ENCODE measurements around the gene FMNL3.
A peak's percentile ranks its signal among the peaks of the same experiment; 100 is the strongest.
"Not testable (repeated sequence)": the region's sequence is repeated elsewhere in the genome, so short reads cannot be mapped to it uniquely, and the experiment has no call there.

FMNL3 gene

GRCh38 chr12:49610785-49611184 lies 96.4 kb downstream of the FMNL3 start:
- H2BK120ac ChIP-seq (ENCODE audit: insufficient read depth, low read length, poor library complexity); H3K4me3 ChIP-seq (ENCODE audit: low read depth, low read length); H3K9ac ChIP-seq (ENCODE audit: low read length); H3K4ac ChIP-seq (ENCODE audit: low read depth, low read length); H3K4me2 ChIP-seq (ENCODE audit: low read length); DNase-seq; H3K23ac ChIP-seq (ENCODE audit: low read length); H3K9me3 ChIP-seq (ENCODE audit: insufficient read depth, low read depth, low read length); H4K8ac ChIP-seq (ENCODE audit: low read depth, low read length); H3K36me3 ChIP-seq (ENCODE audit: control insufficient read depth in 1 of 2, insufficient read depth in 2 of 2, low read length in 2 of 2); H3K27me3 ChIP-seq (ENCODE audit: insufficient read depth, low read length); H2AK5ac ChIP-seq (ENCODE audit: low read length); H3K4me1 ChIP-seq (ENCODE audit: control insufficient read depth in 1 of 2, insufficient read depth in 2 of 2, low read length in 2 of 2); H4K91ac ChIP-seq (ENCODE audit: low read depth, low read length); H2BK5ac ChIP-seq (ENCODE audit: low read depth, low read length, poor library complexity); H3K27ac ChIP-seq (ENCODE audit: low read depth, low read length); H2BK12ac ChIP-seq (ENCODE audit: low read length); H3K18ac ChIP-seq (ENCODE audit: low read length); H2AFZ ChIP-seq (ENCODE audit: insufficient read depth, low read length, poor library complexity); H4K12ac ChIP-seq (ENCODE audit: low read depth, low read length); H3K79me1 ChIP-seq (ENCODE audit: low read length); H3K14ac ChIP-seq (ENCODE audit: low read length); H3K79me2 ChIP-seq (ENCODE audit: control insufficient read depth, insufficient read depth, low read length, poor library complexity): not testable (repeated sequence)
- no CpG with 5 or more reads among the region's 4 CpGs for WGBS (ENCODE audit: extremely low coverage, insufficient coverage, insufficient read length)

DNA sequence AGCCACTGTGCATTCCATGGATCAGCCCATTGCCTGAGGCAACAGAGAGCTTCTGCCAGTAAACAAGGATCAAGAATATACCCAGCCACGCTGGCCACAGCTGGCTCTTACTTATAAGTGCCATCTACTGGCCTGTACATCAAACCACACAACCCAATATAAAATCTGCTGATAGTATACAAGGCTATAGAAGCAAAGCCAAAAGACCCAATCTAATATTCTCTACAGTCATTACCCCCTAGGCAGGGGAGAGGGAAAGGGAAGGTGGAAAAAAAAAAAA lies 97.4 kb downstream of the FMNL3 start:
- H3K27me3 ChIP-seq (ENCODE audit: insufficient read depth, low read length) = no peaks in the 10 kb centered on the region
- no CpG with 5 or more reads among the region's 1 CpG for WGBS (ENCODE audit: extremely low coverage, insufficient coverage, insufficient read length)
- no peak overlapping the region for H3K4me3 ChIP-seq (ENCODE audit: low read depth, low read length)
- H2AK5ac ChIP-seq (ENCODE audit: low read length) = no peak overlapping the region
- H2BK120ac ChIP-seq (ENCODE audit: insufficient read depth, low read length, poor library complexity) = no peak overlapping the region
- H3K18ac ChIP-seq (ENCODE audit: low read length) = no peak overlapping the region
- H3K9ac ChIP-seq (ENCODE audit: low read length) = no peak overlapping the region
- H3K4me1 ChIP-seq (ENCODE audit: control insufficient read depth in 1 of 2, insufficient read depth in 2 of 2, low read length in 2 of 2) = peaks cover 0 to 4% of the 10 kb centered on the region in 2 experiments
- no peak overlapping the region for H2BK5ac ChIP-seq (ENCODE audit: low read depth, low read length, poor library complexity)
- no peak overlapping the region for H4K8ac ChIP-seq (ENCODE audit: low read depth, low read length)
- no peak overlapping the region for H3K14ac ChIP-seq (ENCODE audit: low read length)
- no peak overlapping the region for H4K12ac ChIP-seq (ENCODE audit: low read depth, low read length)
- H3K36me3 ChIP-seq (ENCODE audit: control insufficient read depth in 1 of 2, insufficient read depth in 2 of 2, low read length in 2 of 2) = no peaks in the 10 kb centered on the region
- DNase-seq = peak; percentile 28 to 55
- no peak overlapping the region for H4K91ac ChIP-seq (ENCODE audit: low read depth, low read length)
- H3K79me1 ChIP-seq (ENCODE audit: low read length) = no peaks in the 10 kb centered on the region
- no peak overlapping the region for H3K4me2 ChIP-seq (ENCODE audit: low read length)
- H3K9me3 ChIP-seq (ENCODE audit: insufficient read depth, low read depth, low read length) = no peaks in the 10 kb centered on the region
- no peak overlapping the region for H2AFZ ChIP-seq (ENCODE audit: insufficient read depth, low read length, poor library complexity)
- no peak overlapping the region for H2BK12ac ChIP-seq (ENCODE audit: low read length)
- H3K79me2 ChIP-seq (ENCODE audit: control insufficient read depth, insufficient read depth, low read length, poor library complexity) = no peaks in the 10 kb centered on the region
- H3K4ac ChIP-seq (ENCODE audit: low read depth, low read length) = no peak overlapping the region
- no peak overlapping the region for H3K23ac ChIP-seq (ENCODE audit: low read length)
- no peak overlapping the region for H3K27ac ChIP-seq (ENCODE audit: low read depth, low read length)

DNA sequence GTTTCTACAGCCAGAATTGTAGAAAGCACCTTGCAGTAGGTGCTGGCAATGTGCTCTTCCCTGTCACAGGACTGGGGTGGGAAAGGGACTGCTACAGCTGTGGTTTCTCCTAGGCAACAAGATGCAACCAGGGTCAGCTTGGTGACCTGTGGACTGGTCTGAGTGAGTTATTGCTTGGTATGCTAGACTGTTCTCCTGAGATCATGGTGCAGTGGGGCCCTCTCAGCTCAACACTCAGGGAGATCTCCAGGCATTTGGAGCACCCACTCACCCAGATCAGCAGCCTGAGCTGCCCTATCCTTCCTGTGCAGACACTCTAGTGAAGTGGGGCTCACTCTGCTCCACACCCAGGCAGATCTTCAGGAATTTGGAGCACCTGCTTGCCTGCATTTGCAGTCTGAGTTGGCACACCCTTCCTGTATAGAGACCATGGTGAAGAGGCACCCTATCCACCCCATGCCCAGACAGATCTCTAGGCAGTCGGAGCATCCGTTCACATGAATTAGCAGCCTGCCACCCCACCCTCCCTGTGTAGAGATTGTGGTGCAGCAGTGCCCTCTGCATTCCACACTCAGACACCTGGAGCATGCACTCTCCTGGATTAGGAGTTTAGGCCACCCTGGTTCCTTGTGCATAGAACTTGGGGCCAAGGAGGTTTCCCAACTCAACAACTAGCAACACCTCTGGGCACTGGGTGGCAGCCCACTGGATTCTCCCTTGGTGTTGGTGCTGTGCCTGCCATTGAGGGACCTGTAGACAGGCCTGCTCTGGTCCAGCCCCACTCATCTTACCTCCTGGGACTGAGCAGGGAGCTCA lies 97.9 kb downstream of the FMNL3 start:
- no peak overlapping the region for H3K4me3 ChIP-seq (ENCODE audit: low read depth, low read length)
- no peaks in the 10 kb centered on the region for H3K27me3 ChIP-seq (ENCODE audit: insufficient read depth, low read length)
- no peaks in the 10 kb centered on the region for H3K9me3 ChIP-seq (ENCODE audit: insufficient read depth, low read depth, low read length)
- no peak overlapping the region for H3K14ac ChIP-seq (ENCODE audit: low read length)
- no peak overlapping the region for H3K23ac ChIP-seq (ENCODE audit: low read length)
- H3K18ac ChIP-seq (ENCODE audit: low read length) = no peak overlapping the region
- H4K8ac ChIP-seq (ENCODE audit: low read depth, low read length) = no peak overlapping the region
- no peaks in the 10 kb centered on the region for H3K79me1 ChIP-seq (ENCODE audit: low read length)
- H2BK5ac ChIP-seq (ENCODE audit: low read depth, low read length, poor library complexity) = no peak overlapping the region
- H3K27ac ChIP-seq (ENCODE audit: low read depth, low read length) = no peak overlapping the region
- no peaks in the 10 kb centered on the region for H3K79me2 ChIP-seq (ENCODE audit: control insufficient read depth, insufficient read depth, low read length, poor library complexity)
- no peak for DNase-seq
- no peak overlapping the region for H3K4me2 ChIP-seq (ENCODE audit: low read length)
- no peak overlapping the region for H2AK5ac ChIP-seq (ENCODE audit: low read length)
- H4K91ac ChIP-seq (ENCODE audit: low read depth, low read length) = no peak overlapping the region
- WGBS (ENCODE audit: extremely low coverage, insufficient coverage, insufficient read length) = no CpG with 5 or more reads among the region's 2 CpGs
- H2AFZ ChIP-seq (ENCODE audit: insufficient read depth, low read length, poor library complexity) = no peak overlapping the region
- H2BK12ac ChIP-seq (ENCODE audit: low read length) = no peak overlapping the region
- peaks cover 0 to 4% of the 10 kb centered on the region in 2 experiments for H3K4me1 ChIP-seq (ENCODE audit: control insufficient read depth in 1 of 2, insufficient read depth in 2 of 2, low read length in 2 of 2)
- H4K12ac ChIP-seq (ENCODE audit: low read depth, low read length) = no peak overlapping the region
- no peak overlapping the region for H3K9ac ChIP-seq (ENCODE audit: low read length)
- no peaks in the 10 kb centered on the region for H3K36me3 ChIP-seq (ENCODE audit: control insufficient read depth in 1 of 2, insufficient read depth in 2 of 2, low read length in 2 of 2)
- H2BK120ac ChIP-seq (ENCODE audit: insufficient read depth, low read length, poor library complexity) = no peak overlapping the region
- H3K4ac ChIP-seq (ENCODE audit: low read depth, low read length) = no peak overlapping the region

DNA sequence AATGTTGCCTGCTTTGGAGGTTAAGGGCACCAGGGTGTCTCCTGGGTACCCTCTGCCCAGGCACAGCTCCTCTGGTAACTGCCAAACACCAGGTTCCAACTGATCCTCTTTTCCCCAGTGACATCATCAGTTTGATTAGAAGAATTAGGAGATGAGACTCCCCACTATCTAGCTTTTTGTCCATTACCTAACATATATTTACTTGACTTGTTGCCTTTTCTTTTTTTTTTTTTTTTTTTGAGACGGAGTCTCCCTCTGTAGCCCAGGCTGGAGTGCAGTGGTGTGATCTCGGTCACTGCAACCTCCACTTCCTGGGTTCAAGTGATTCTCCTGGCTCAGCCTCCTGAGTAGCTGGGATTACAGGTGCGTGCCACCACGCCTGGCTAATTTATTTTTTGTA lies 101.7 kb downstream of the FMNL3 start, which contains the start of gene FAM186B:
FAM186B (minus strand) TSS at position 101 of the 400 bp plus-strand sequence. CDS start 162 bp downstream, outside the sequence.
- H3K27me3 ChIP-seq (ENCODE audit: insufficient read depth, low read length); H2AFZ ChIP-seq (ENCODE audit: insufficient read depth, low read length, poor library complexity); H3K27ac ChIP-seq (ENCODE audit: low read depth, low read length); H3K23ac ChIP-seq (ENCODE audit: low read length); H3K18ac ChIP-seq (ENCODE audit: low read length); DNase-seq; H2BK5ac ChIP-seq (ENCODE audit: low read depth, low read length, poor library complexity); H3K4me3 ChIP-seq (ENCODE audit: low read depth, low read length); H2AK5ac ChIP-seq (ENCODE audit: low read length); H4K8ac ChIP-seq (ENCODE audit: low read depth, low read length); H2BK12ac ChIP-seq (ENCODE audit: low read length); H3K4ac ChIP-seq (ENCODE audit: low read depth, low read length); H3K4me2 ChIP-seq (ENCODE audit: low read length); H3K9me3 ChIP-seq (ENCODE audit: insufficient read depth, low read depth, low read length); H4K12ac ChIP-seq (ENCODE audit: low read depth, low read length); H3K79me1 ChIP-seq (ENCODE audit: low read length); H2BK120ac ChIP-seq (ENCODE audit: insufficient read depth, low read length, poor library complexity); H4K91ac ChIP-seq (ENCODE audit: low read depth, low read length); H3K4me1 ChIP-seq (ENCODE audit: control insufficient read depth in 1 of 2, insufficient read depth in 2 of 2, low read length in 2 of 2); H3K9ac ChIP-seq (ENCODE audit: low read length); H3K14ac ChIP-seq (ENCODE audit: low read length); H3K36me3 ChIP-seq (ENCODE audit: control insufficient read depth in 1 of 2, insufficient read depth in 2 of 2, low read length in 2 of 2); H3K79me2 ChIP-seq (ENCODE audit: control insufficient read depth, insufficient read depth, low read length, poor library complexity): not testable (repeated sequence)
- WGBS (ENCODE audit: extremely low coverage, insufficient coverage, insufficient read length) = no CpG with 5 or more reads among the region's 4 CpGs
